NCI-H187 (cell line): ENCODE data around the gene ITGAE.

Experiments used
- DNase-seq, 2 experiments: peaks; one replicate each; lab custom pipeline; 2025; lab: John Stamatoyannopoulos, UW

The ITGAE gene

GRCh38 chr17:3693829-3694231 is 107.2 kb downstream of the ITGAE start:
- no peak for DNase-seq

- DNase-seq = no peak
Measured at GRCh38 chr17:3693141-3693540, 107.8 kb downstream of the ITGAE start.

DNA sequence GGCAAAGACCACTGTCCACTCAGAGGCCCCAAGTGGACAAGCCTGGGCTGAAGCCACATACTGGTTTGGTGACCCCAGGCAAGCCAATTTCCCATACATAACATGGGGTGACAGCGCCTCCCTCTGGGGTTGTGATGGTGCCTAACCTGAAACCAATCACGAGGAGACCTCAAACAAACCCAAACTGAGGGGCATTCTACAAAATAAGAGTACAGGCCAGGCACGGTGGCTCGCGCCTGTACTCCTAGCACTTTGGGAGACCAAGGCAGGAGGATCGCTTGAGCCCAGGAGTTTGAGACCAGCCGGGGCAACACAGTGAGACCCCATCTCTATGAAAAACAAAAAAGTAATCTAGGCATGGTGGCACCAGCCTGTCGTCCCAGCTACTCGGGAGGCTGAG is 108.6 kb downstream of the ITGAE start:
- DNase-seq = no peak

GRCh38 chr17:3691617-3692067 is 109.3 kb downstream of the ITGAE start:
- DNase-seq = no peak

GRCh38 chr17:3690094-3690715 is 110.8 kb downstream of the ITGAE start:
- no peak for DNase-seq

GRCh38 chr17:3689262-3690093 is 111.5 kb downstream of the ITGAE start:
- DNase-seq = no peak

DNA sequence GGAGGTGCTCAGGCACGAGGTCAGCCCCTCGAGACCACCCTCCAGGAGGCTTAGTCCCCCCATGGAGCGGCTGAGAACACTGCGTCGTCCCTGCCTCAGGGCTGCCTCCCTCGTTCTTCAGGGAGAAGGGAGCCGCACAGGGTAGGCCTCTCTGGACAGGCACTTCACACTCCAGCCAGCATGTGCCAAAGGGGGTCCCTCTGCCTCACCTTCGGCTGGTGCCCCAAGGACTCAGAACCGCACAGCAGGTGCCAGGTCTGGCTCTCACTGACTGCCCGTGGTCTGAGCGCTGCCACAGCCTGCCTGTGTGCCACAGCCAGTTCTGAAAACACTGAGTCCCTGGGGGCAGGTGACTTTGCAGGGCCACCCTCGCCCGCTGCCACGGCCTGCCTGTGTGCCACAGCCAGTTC is 112.1 kb downstream of the ITGAE start:
- no peak for DNase-seq

GRCh38 chr17:3688027-3688553 is 112.9 kb downstream of the ITGAE start:
- DNase-seq = no peak

DNA sequence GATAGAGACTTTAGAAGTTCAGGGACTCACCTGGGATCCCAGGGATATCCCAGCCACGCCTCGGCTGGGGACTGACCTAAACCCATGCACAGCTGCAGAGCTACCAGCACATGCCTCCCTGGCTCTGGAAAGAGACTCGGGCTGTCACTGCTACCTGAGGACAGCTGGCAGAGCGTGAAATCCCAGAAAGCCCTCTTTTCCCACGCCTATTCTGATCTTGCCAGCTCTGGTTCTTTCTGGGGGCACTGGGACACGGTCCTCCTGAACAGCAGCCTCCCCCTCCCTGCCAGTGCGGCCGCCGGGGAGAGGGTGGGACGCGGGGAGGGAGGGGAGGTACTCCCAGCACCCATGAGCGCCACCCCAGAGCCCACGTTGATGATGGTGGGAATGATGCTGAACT is 115.8 kb downstream of the ITGAE start:
- DNase-seq = no peak

GRCh38 chr17:3683054-3683511 is 117.9 kb downstream of the ITGAE start:
- DNase-seq = no peak

- no peak for DNase-seq
Measured at GRCh38 chr17:3682033-3682432, 119.0 kb downstream of the ITGAE start.

- DNase-seq = no peak
Measured at GRCh38 chr17:3681565-3681964, 119.4 kb downstream of the ITGAE start.

GRCh38 chr17:3681057-3681456 is 119.9 kb downstream of the ITGAE start:
- DNase-seq = no peak

DNA sequence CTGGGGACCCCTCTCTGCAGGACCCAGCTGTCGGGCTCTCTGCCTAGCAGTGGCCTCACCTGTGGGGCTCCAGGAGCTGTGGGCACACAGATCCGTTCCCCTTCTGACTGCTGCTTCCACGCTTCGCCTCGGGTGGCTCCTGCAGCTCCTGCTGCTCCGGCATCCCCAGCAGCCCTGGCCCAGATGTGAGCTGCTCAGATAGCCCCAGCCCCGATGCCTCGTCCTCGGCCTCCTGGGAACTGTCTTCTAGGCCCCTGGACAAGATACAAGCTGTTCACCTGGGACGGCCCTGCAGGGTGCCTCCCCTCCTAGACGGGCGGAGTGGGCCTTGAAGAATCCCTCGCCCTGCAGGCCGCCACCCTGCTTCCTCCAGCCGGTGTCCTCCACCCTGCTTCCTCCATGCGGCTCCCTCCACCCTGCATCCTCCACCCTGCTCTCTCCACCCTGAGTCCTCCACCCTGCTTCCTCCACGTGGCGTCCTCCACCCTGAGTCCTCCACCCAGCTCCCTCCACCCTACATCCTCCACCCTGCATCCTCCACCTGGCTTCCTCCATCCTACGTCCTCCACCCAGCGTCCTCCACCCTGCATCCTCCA is 121.4 kb downstream of the ITGAE start:
- DNase-seq = no peak

DNA sequence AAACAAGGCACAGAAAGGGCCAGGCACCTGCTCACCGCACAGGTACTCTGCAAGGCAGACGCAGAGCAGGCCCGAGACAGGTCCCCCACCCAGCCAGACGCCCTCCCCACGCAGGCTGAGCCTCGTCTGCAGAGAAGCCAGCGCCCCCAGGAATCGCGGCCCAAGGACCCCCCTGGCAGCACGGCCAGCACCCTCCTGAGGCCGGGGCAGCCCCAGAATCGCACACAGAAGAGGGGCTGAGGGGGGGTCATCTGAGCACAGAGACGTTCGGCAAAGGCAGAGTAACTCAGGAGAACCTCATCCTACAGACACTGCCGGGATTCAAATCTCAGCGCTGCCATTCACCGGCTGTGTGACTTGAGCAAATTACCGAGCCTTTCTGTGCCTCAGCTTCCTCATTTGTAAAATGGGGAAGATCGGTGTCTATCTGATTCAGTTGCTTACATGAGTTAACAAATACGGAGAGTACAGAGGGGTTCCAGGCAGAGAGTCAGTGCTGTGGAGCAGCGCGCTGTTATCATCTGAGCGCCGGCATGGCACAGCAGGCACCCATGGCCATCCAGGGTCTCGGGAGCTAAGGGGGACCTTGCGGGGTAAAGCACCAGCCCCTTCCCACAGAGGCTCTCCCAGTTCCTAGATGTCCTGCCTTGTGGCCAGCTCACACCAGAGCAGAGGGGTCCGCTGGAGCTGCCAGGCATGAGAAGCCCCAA is 122.0 kb downstream of the ITGAE start:
- DNase-seq = no peak

DNA sequence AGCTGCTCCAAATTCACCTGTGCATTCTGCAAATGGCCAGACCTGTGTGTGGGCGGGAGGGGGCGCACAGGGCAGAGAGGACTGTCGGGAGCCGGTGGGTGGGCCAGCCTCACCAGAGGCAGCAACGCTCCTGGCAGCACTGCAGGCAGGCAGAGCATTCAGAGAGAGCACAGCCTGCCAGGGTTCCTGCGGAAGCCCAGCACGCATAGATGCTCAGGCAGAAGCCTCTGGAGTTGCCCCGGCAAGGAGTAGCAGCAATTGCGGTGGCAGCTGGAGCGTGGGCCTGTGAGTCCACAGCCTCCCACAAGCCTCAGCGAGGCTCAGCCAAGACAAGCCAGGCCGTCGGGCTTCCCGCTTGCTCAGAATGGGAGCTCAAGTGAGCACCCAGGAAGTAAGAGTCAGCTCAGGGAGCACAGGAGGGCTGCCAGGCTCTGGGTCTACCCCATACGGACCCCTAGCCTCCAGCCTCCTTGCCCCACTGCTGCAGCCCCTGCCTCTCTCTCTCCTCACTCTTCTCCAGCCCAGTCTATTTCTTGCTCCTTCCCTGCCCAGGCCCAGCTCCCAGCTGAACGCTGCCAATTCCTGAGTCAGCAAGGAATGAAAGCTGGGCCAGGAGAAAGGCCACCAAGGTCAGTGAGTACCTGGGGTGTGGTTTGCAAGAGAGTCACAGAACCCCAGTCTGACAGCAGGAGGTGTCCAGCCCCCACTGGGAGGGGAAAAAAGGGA is 122.7 kb downstream of the ITGAE start:
- no peak for DNase-seq

DNA sequence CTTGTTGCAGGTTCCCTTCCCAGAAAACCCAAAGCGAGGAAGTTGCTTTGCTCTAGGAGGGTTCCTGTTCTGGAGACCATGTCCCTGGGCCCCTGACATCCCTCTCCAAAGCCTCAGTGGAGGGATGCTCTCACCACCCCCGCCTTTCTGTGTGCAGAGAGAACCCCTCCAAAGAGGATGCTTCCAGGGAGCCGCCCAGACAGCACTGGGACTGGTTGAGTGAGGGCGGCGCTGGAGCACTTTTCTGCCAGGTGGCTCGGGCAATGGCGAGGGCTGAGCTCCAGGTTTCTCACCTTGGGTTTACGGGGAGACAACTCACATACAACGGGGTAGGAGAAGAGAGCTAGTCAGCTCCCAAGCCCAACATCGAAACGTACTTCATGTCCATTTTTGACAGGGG is 125.1 kb downstream of the ITGAE start:
- no peak for DNase-seq

DNA sequence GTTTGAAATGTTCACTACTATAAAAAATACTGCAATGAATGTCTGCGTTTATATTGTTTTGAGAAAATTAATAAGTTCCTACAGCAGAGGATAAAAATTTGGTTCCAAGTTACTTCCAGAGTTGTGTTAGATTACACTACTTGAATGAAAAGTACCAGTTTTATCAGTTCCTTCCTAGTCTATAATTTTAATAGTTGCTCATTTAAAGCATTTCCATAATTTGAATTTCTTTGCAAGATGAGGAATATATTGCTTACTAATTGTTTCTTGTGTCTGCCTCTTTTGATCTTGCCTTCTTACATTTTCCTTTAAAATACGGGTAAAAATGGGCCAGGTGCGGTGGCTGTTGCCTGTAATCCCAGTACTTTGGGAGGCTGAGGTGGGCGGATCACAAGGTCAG is 128.4 kb downstream of the ITGAE start:
- DNase-seq = no peak

DNA sequence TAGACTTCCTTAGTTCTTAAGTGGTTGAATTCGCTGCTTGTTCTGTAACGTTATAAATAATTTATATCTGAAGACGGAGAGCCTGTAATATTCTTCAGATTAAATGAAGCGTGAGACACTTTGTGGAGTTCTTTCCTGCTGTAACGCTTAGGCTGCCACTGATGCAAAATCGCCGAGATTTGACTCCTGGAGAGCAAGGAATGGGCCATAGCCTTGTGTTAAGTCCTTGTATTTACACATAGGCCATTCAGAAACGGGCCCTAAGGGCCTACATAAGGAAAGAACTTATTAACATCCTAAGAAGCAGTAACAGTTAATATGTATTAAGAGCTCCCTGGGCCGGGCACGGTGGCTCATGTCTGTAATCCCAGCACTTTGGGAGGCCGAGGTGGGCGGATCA is 131.4 kb downstream of the ITGAE start:
- DNase-seq = no peak

DNA sequence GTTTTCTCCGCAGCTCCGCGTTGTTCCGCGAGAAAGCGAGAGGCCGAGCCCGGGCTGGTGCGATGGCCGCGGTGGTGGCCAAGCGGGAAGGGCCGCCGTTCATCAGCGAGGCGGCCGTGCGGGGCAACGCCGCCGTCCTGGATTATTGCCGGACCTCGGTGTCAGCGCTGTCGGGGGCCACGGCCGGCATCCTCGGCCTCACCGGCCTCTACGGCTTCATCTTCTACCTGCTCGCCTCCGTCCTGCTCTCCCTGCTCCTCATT is 132.0 kb downstream of the ITGAE start:
- DNase-seq = no peak

- DNase-seq = peak; percentile 84 to 89
Measured at GRCh38 chr17:3668279-3669084, 132.5 kb downstream of the ITGAE start, which contains the start of the genes EMC6 and TAX1BP3. EMC6 (plus strand) TSS chr17:3668812; CDS start chr17:3669147, 335 bp downstream. TAX1BP3 (minus strand) TSS chr17:3668578; CDS start chr17:3668526, 52 bp downstream.
